SK-N-SH treated with all-trans-retinoic acid at 6 μM for 48 hours (cell line): ENCODE measurements around the gene RGS12.

Experiments
- ATAC-seq: fragments of 200-7000 bp; cut with Tn5 transposase; 3 replicates; pipeline ENCODE4 v1.9.1; 2020; ENCODE audit warnings: mild to moderate bottlenecking, moderate library complexity
- ARNTL ChIP-seq: fragments of 450-650 bp; formaldehyde crosslinking; IDR thresholded peaks from 2 replicates; pipeline ENCODE4 v1.5.0; 2020; ENCODE audit warnings: low read depth, mild to moderate bottlenecking, moderate library complexity, borderline replicate concordance
- BACH2 ChIP-seq: fragments of 250-450 bp; sonication (Bioruptor Pico); IDR thresholded peaks from 2 replicates; pipeline ENCODE4 v1.9.0; 2021; ENCODE audit warnings: mild to moderate bottlenecking, borderline replicate concordance
- CREB5 ChIP-seq: fragments of 250-450 bp; sonication (Bioruptor Pico); IDR thresholded peaks from 2 replicates; pipeline ENCODE4 v1.5.1; 2020; ENCODE audit warnings: low read depth, mild to moderate bottlenecking, moderate library complexity
- CSDC2 ChIP-seq: fragments of 250-450 bp; sonication (Bioruptor Pico); IDR thresholded peaks from 2 replicates; pipeline ENCODE4 v1.5.0; 2020; ENCODE audit warnings: mild to moderate bottlenecking, moderate library complexity
- ESRRG ChIP-seq: fragments of 250-450 bp; sonication (Bioruptor Pico); IDR thresholded peaks from 2 replicates; pipeline ENCODE4 v1.6.1; 2021; ENCODE audit warnings: mild to moderate bottlenecking
- GLIS3 ChIP-seq: fragments of 250-450 bp; sonication (Bioruptor Pico); IDR thresholded peaks from 2 replicates; pipeline ENCODE4 v1.5.0; 2020; ENCODE audit warnings: mild to moderate bottlenecking, moderate library complexity
- ISL1 ChIP-seq: fragments of 250-450 bp; sonication (Bioruptor Pico); IDR thresholded peaks from 2 replicates; pipeline ENCODE4 v2.1.2; 2022; ENCODE audit warnings: mild to moderate bottlenecking, moderate library complexity
- OSR1 ChIP-seq: fragments of 250-450 bp; sonication (Bioruptor Pico); IDR thresholded peaks from 2 replicates; pipeline ENCODE4 v1.8.0; 2022; ENCODE audit warnings: moderate library complexity, mild to moderate bottlenecking, inconsistent platforms
- PPARA ChIP-seq: fragments of 250-450 bp; sonication (Bioruptor Pico); IDR thresholded peaks from 2 replicates; pipeline ENCODE4 v1.5.0; 2020; ENCODE audit warnings: mild to moderate bottlenecking, borderline replicate concordance
- RARB ChIP-seq: fragments of 250-450 bp; sonication (Bioruptor Pico); IDR thresholded peaks from 2 replicates; pipeline ENCODE4 v1.8.0; 2021; ENCODE audit warnings: mild to moderate bottlenecking, moderate library complexity
- SNAI2 ChIP-seq: fragments of 250-450 bp; sonication (Bioruptor Pico); IDR thresholded peaks from 2 replicates; pipeline ENCODE4 v1.5.0; 2020; ENCODE audit warnings: mild to moderate bottlenecking, moderate library complexity
- TCF4 ChIP-seq: fragments of 250-450 bp; sonication (Bioruptor Pico); IDR thresholded peaks from 2 replicates; pipeline ENCODE4 v1.8.0; 2021; ENCODE audit warnings: mild to moderate bottlenecking, moderate library complexity, borderline replicate concordance
- TOX ChIP-seq: fragments of 250-450 bp; sonication (Bioruptor Pico); IDR thresholded peaks from 2 replicates; pipeline ENCODE4 v1.8.0; 2021; ENCODE audit warnings: mild to moderate bottlenecking, moderate library complexity, borderline replicate concordance
- TSHZ2 ChIP-seq: fragments of 250-450 bp; sonication (Bioruptor Pico); IDR thresholded peaks from 2 replicates; pipeline ENCODE4 v1.5.0; 2020; ENCODE audit warnings: mild to moderate bottlenecking, moderate library complexity
- ZC3H10 ChIP-seq: fragments of 250-450 bp; sonication (Bioruptor Pico); IDR thresholded peaks from 2 replicates; pipeline ENCODE4 v1.5.1; 2021; ENCODE audit warnings: mild to moderate bottlenecking, moderate library complexity
- ZFP3 ChIP-seq: fragments of 250-450 bp; sonication (Bioruptor Pico); IDR thresholded peaks from 2 replicates; pipeline ENCODE4 v1.5.0; 2020; ENCODE audit warnings: mild to moderate bottlenecking, moderate library complexity
- ZFP30 ChIP-seq: fragments of 450-650 bp; formaldehyde crosslinking; IDR thresholded peaks from 2 replicates; pipeline ENCODE4 v1.5.0; 2022; ENCODE audit warnings: mild to moderate bottlenecking, moderate library complexity
- ZNF565 ChIP-seq: fragments of 450-650 bp; formaldehyde crosslinking; conservative IDR thresholded peaks from 2 replicates; pipeline ENCODE4 v1.5.0; 2020; ENCODE audit warnings: low read depth, mild to moderate bottlenecking, moderate library complexity
- ZNF70 ChIP-seq: fragments of 450-650 bp; formaldehyde crosslinking; IDR thresholded peaks from 2 replicates; pipeline ENCODE4 v1.5.0; 2020; ENCODE audit warnings: mild to moderate bottlenecking, moderate library complexity
- ZNF8 ChIP-seq: fragments of 450-650 bp; formaldehyde crosslinking; IDR thresholded peaks from 2 replicates; pipeline ENCODE4 v1.5.0; 2020; ENCODE audit warnings: mild to moderate bottlenecking, moderate library complexity
- TF ChIP-seq, protein P1 (sequence below): fragments of 250-450 bp; sonication (Bioruptor Pico); IDR thresholded peaks from 2 replicates; pipeline ENCODE4 v1.8.0; 2020; ENCODE audit warnings: mild to moderate bottlenecking, moderate library complexity, borderline replicate concordance
- TF ChIP-seq, protein P2 (sequence below): fragments of 250-450 bp; sonication (Bioruptor Pico); IDR thresholded peaks from 2 replicates; pipeline ENCODE4 v1.5.1; 2021; ENCODE audit warnings: mild to moderate bottlenecking, moderate library complexity

The RGS12 gene

GRCh38 chr4:3251691-3252479, 40.9 kb upstream of the RGS12 start (continued):
- TF ChIP-seq, protein P1, sequence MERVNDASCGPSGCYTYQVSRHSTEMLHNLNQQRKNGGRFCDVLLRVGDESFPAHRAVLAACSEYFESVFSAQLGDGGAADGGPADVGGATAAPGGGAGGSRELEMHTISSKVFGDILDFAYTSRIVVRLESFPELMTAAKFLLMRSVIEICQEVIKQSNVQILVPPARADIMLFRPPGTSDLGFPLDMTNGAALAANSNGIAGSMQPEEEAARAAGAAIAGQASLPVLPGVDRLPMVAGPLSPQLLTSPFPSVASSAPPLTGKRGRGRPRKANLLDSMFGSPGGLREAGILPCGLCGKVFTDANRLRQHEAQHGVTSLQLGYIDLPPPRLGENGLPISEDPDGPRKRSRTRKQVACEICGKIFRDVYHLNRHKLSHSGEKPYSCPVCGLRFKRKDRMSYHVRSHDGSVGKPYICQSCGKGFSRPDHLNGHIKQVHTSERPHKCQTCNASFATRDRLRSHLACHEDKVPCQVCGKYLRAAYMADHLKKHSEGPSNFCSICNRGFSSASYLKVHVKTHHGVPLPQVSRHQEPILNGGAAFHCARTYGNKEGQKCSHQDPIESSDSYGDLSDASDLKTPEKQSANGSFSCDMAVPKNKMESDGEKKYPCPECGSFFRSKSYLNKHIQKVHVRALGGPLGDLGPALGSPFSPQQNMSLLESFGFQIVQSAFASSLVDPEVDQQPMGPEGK = no peak
- TF ChIP-seq, protein P2, sequence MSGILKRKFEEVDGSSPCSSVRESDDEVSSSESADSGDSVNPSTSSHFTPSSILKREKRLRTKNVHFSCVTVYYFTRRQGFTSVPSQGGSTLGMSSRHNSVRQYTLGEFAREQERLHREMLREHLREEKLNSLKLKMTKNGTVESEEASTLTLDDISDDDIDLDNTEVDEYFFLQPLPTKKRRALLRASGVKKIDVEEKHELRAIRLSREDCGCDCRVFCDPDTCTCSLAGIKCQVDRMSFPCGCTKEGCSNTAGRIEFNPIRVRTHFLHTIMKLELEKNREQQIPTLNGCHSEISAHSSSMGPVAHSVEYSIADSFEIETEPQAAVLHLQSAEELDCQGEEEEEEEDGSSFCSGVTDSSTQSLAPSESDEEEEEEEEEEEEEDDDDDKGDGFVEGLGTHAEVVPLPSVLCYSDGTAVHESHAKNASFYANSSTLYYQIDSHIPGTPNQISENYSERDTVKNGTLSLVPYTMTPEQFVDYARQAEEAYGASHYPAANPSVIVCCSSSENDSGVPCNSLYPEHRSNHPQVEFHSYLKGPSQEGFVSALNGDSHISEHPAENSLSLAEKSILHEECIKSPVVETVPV = no peak
- TF ChIP-seq BACH2 (CRISPR knock-in tag) (no peak), ESRRG (CRISPR knock-in tag) (no peak), ZNF8 (CRISPR knock-in tag) (no peak), TSHZ2 (CRISPR knock-in tag) (no peak), ZNF70 (CRISPR knock-in tag) (no peak), ZFP3 (CRISPR knock-in tag) (no peak), ARNTL (CRISPR knock-in tag) (no peak), CSDC2 (CRISPR knock-in tag) (no peak), SNAI2 (no peak), RARB (CRISPR knock-in tag) (no peak), ZNF565 (CRISPR knock-in tag) (no peak)
- TF ChIP-seq, all 23 proteins: peak for 0

- no peak for ATAC-seq
- TF ChIP-seq BACH2 (CRISPR knock-in tag) (no peak), ZFP3 (CRISPR knock-in tag) (no peak), PPARA (CRISPR knock-in tag) (no peak), ESRRG (CRISPR knock-in tag) (no peak), CSDC2 (CRISPR knock-in tag) (no peak), ARNTL (CRISPR knock-in tag) (no peak), CREB5 (no peak), TCF4 (no peak), ZNF70 (CRISPR knock-in tag) (no peak), ZC3H10 (CRISPR knock-in tag) (no peak), TOX (CRISPR knock-in tag) (no peak)
- TF ChIP-seq, protein P1 = no peak
- TF ChIP-seq, all 23 proteins: peak for 0
These were observed 40.4 kb upstream of the RGS12 start for GRCh38 chr4:3252480-3252828.

GRCh38 chr4:3252831-3253641, 39.8 kb upstream of the RGS12 start:
- TF ChIP-seq CREB5 (no peak), ARNTL (CRISPR knock-in tag) (no peak), OSR1 (CRISPR knock-in tag) (no peak), ZFP30 (CRISPR knock-in tag) (no peak), GLIS3 (CRISPR knock-in tag) (no peak), ZC3H10 (CRISPR knock-in tag) (no peak), ISL1 (CRISPR knock-in tag) (no peak), ZFP3 (CRISPR knock-in tag) (no peak), BACH2 (CRISPR knock-in tag) (no peak)
- TF ChIP-seq, protein P1 = no peak
- TF ChIP-seq, all 23 proteins: peak for 0
- ATAC-seq = no peak
